Gastroesophageal sphincter (tissue), 4 donors: Measurements from ENCODE around the gene SPCS1. TPM values are rescaled to one million over a fixed set of nuclear protein-coding genes. Genes with fewer than 3 reads are reported as not detected.

ENCODE experiments used
- ATAC-seq: fragments of 150-250 bp; one replicate; pipeline ENCODE4 v1.9.1; 2016; ENCODE audit warnings: mild to moderate bottlenecking, moderate library complexity
- H3K27ac ChIP-seq, 4 donors: fragments of 200-600 bp; sonication (generic) in 3 of 4; 1 replicate in 3 of 4; 2 replicates in 1 of 4; pipeline ENCODE4 v1.5.1; 2016 to 2019
- H3K27me3 ChIP-seq: fragments of 200-600 bp; sonication (generic); one replicate; pipeline ENCODE4 v1.5.1; 2019
- H3K36me3 ChIP-seq, 2 donors: fragments of 200-600 bp; sonication (generic); one replicate each; pipeline ENCODE4 v1.5.1; 2019; ENCODE audit warnings: control low read depth in 1 of 2
- H3K4me1 ChIP-seq, 3 donors: fragments of 200-600 bp; sonication (generic); 1 replicate in 2 of 3; 2 replicates in 1 of 3; pipeline ENCODE4 v1.5.1; 2016 to 2019; ENCODE audit warnings: control low read depth in 2 of 3
- H3K4me3 ChIP-seq, 2 donors: fragments of 200-600 bp; sonication (generic); one replicate each; pipeline ENCODE4 v1.5.1; 2019; ENCODE audit warnings: mild to moderate bottlenecking in 1 of 2, moderate library complexity in 1 of 2
- H3K9me3 ChIP-seq, 3 donors: fragments of 200-600 bp; sonication (generic); one replicate each; pipeline ENCODE4 v1.5.1; 2017 to 2019; ENCODE audit warnings: control low read depth in 2 of 3
- EP300 ChIP-seq: sonication (generic); formaldehyde crosslinking; IDR thresholded peaks from one replicate; pipeline ENCODE4 v1.6.1; 2017; ENCODE audit warnings: antibody characterized with exemption, mild to moderate bottlenecking
- POLR2A ChIP-seq, 2 donors: fragments of 450-650 bp; IDR thresholded peaks; one replicate each; pipeline ENCODE4 v1.6.1; 2017; ENCODE audit warnings: antibody characterized with exemption in 2 of 2, mild to moderate bottlenecking in 2 of 2, moderate library complexity in 1 of 2
- POLR2AphosphoS5 ChIP-seq: sonication (generic); formaldehyde crosslinking; IDR thresholded peaks from one replicate; pipeline ENCODE4 v1.6.1; 2017; ENCODE audit warnings: antibody characterized with exemption
- WGBS, 2 donors: methylation state at CpG; one replicate each; pipeline ENCODE4 v1.1.5; 2018; ENCODE audit warnings: low coverage in 1 of 2; 5-methylcytosine and 5-hydroxymethylcytosine counted together
- total RNA-seq, 4 donors: library from RNA; depleted of rRNA; stranded (reverse); fragments of >200 nt; gene quantifications; one replicate each; pipeline ENCODE4 v1.1.0, GENCODE V29; 2016
- TF ChIP-seq, protein P1 (sequence below), 4 experiments: fragments of 200-600 bp in 2 of 4; fragments of 450-650 bp in 2 of 4; sonication (generic) in 1 of 4; IDR thresholded peaks; one replicate each; pipeline ENCODE4 v1.5.1; 2017 to 2019; ENCODE audit warnings: antibody characterized with exemption in 4 of 4, mild to moderate bottlenecking in 2 of 4, moderate library complexity in 2 of 4

The SPCS1 gene
- total RNA-seq, 4 donors from 2014 or later: 66.5 to 159 (median 88.2) TPM

DNA sequence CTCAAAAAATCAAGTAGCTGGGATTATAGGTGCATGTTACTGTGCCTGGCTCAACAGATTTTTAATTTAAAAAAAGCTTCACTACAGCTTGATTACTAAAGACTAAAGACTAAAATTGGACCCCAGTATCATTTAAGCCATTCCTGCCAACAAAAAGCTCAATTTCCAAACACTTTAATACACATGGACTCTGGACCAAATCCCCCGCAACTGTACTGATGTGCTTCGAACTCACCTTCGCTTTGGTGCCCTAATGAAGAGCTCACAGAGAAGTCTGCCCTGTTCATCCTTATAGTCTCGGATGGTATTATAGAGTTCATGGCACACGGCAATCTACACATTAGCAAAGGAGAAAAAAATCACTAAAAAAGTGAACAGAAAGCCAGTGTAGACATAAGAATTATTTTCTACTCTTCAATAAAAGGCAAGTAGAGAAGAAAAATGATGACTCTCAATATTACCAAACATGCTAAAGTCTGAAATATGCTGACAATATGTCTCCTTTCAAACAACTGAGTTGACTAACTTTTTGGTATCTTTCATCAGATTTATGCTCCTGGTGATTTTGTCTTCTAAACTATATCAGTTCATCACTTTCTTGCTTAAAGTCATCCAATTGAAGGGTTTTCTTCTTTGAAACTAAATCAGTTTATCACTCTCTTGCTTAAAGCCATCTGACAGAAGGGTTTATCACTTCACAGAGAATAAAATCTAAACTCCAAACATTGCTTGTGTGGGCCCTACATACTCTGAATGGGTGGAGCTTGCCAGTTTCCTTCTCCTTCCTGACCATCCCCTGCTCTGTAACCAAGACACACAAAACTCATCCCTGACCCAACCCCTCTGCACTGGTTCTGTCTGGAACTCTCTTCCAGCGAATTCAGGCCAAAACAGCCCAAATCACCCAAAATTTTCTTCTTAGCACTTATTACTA lies 27.4 kb upstream of the SPCS1 start:
- H3K27ac ChIP-seq: no peak overlapping the region

DNA sequence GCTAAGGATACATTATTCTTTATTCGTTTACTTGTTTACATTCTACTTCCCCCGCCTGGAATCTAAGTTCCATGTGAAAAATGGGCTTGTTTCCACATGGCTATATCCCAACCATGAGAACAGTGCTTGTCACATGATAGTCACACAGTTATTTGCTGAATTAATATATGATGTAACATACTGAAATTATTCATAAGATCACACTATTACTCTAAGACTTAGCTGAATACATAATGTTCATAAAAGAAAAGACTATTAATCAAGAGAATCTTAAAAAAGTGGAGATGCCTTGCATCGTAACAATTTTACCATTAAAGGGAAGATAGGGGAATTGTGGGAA lies 26.7 kb upstream of the SPCS1 start:
- 82 to 84% methylated on average over 3 of the region's 3 CpGs for WGBS, 2 donors
- ATAC-seq: no peak
- peaks cover 0 to 63% of the 10 kb centered on the region in 2 donors for H3K36me3 ChIP-seq
- no peak overlapping the region for H3K4me3 ChIP-seq
- peaks cover 0 to 55% (median 4%) of the 10 kb centered on the region in 3 donors for H3K4me1 ChIP-seq
- no peaks in the 10 kb centered on the region for H3K27me3 ChIP-seq
- no peak overlapping the region for H3K27ac ChIP-seq
- no peak for TF ChIP-seq POLR2AphosphoS5
- TF ChIP-seq, protein P1, sequence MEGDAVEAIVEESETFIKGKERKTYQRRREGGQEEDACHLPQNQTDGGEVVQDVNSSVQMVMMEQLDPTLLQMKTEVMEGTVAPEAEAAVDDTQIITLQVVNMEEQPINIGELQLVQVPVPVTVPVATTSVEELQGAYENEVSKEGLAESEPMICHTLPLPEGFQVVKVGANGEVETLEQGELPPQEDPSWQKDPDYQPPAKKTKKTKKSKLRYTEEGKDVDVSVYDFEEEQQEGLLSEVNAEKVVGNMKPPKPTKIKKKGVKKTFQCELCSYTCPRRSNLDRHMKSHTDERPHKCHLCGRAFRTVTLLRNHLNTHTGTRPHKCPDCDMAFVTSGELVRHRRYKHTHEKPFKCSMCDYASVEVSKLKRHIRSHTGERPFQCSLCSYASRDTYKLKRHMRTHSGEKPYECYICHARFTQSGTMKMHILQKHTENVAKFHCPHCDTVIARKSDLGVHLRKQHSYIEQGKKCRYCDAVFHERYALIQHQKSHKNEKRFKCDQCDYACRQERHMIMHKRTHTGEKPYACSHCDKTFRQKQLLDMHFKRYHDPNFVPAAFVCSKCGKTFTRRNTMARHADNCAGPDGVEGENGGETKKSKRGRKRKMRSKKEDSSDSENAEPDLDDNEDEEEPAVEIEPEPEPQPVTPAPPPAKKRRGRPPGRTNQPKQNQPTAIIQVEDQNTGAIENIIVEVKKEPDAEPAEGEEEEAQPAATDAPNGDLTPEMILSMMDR (IDR thresholded peaks at IDR 0.05): no peak
- TF ChIP-seq EP300: no peak
- no peak for TF ChIP-seq POLR2A (IDR thresholded peaks at IDR 0.05)
- H3K9me3 ChIP-seq: no peaks in the 10 kb centered on the region

More for the DNA sequence above, 27.4 kb upstream of the SPCS1 start:
- 95 to 100% methylated on average over 2 to 6 of the region's 6 CpGs for WGBS, 2 donors
- H3K9me3 ChIP-seq: no peaks in the 10 kb centered on the region
- H3K4me1 ChIP-seq: peaks cover 0 to 48% (median 0%) of the 10 kb centered on the region in 3 donors
- ATAC-seq: no peak
- H3K4me3 ChIP-seq: no peak overlapping the region
- TF ChIP-seq, protein P1 (IDR thresholded peaks at IDR 0.05): no peak
- TF ChIP-seq POLR2AphosphoS5 (no peak), EP300 (no peak), POLR2A (IDR thresholded peaks at IDR 0.05) (no peak)
- H3K36me3 ChIP-seq: peaks cover 0 to 69% of the 10 kb centered on the region in 2 donors
- no peaks in the 10 kb centered on the region for H3K27me3 ChIP-seq

DNA sequence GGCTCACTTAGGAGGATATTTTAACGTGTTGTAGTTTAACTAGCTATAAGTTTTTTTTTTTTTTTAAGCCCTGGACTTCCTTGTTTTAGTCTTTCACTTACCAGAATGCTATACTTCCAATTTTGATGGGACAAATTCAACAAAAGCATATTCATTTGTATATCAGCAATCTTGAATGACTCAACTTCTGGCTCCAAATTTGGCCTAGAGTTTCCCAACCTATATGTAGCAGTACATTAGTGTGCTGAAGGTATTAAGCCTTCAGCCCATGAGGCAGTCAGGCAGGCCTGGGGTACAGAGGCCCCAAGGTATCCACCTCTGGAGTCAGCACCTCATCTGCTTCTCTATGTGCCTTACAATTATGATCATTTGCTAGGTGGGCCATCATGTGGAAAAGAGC lies 26.1 kb upstream of the SPCS1 start:
- TF ChIP-seq, protein P1 (IDR thresholded peaks at IDR 0.05): no peak
- no peak for TF ChIP-seq POLR2A (IDR thresholded peaks at IDR 0.05)
- no peak for TF ChIP-seq EP300
- no peak for TF ChIP-seq POLR2AphosphoS5
- 56 to 60% methylated on average over 1 of the region's 1 CpG for WGBS, 2 donors
- peaks cover 5 to 61% (median 6%) of the 10 kb centered on the region in 3 donors for H3K4me1 ChIP-seq
- H3K4me3 ChIP-seq: no peak overlapping the region
- no peak overlapping the region for H3K27ac ChIP-seq
- no peaks in the 10 kb centered on the region for H3K9me3 ChIP-seq
- H3K27me3 ChIP-seq: no peaks in the 10 kb centered on the region
- H3K36me3 ChIP-seq: peaks cover 0 to 57% of the 10 kb centered on the region in 2 donors
- no peak for ATAC-seq

DNA sequence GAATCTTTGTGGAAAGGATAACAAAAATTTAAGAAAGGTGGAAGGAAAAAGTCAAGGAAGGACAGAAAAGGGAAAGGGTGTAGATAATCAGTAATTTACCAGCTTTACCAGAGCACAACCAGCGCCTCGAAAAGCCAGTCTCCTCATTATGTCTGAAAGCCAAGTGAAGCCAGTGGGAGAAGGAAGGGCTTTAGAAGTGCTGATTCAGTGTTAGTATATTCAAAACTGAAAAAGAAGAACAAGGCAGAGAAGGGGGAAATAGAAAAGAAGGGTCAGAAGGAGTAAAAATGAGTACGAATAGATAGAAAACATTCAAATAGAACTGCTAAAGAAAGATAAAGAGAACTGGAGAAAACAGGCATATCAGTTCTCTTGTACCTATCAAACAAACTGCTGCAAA lies 24.3 kb upstream of the SPCS1 start:
- no peak for TF ChIP-seq POLR2A (IDR thresholded peaks at IDR 0.05)
- no peak for TF ChIP-seq POLR2AphosphoS5
- TF ChIP-seq EP300: no peak
- TF ChIP-seq, protein P1 (IDR thresholded peaks at IDR 0.05): no peak
- H3K4me3 ChIP-seq: no peak overlapping the region
- WGBS, 2 donors: 56 to 70% methylated on average over 3 of the region's 3 CpGs
- peak overlapping the region in 2 of 4 donors; percentile 39 to 50 for H3K27ac ChIP-seq
- H3K4me1 ChIP-seq: peaks cover 5 to 67% (median 9%) of the 10 kb centered on the region in 3 donors
- no peaks in the 10 kb centered on the region for H3K9me3 ChIP-seq
- H3K27me3 ChIP-seq: no peaks in the 10 kb centered on the region
- ATAC-seq: no peak
- peaks cover 0 to 41% of the 10 kb centered on the region in 2 donors for H3K36me3 ChIP-seq

DNA sequence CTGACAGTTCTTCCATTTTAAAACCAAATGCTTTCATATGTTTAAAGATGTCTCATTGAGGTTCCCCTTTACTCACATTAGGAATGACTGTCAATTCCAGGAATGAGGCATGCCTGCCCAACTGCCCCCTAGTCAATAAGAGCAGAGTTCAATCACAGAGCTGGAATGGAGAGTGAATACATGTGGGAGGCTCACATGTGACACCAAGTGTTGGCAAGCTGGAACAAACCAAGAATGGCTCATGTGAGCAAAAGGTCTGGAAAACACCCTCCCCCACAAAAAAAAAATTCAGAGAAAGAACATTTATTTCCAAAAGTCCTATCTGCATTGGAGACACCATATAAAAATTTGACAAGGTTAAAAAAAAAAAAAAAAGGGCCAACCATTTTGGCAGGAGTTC lies 23.9 kb upstream of the SPCS1 start:
- no peaks in the 10 kb centered on the region for H3K27me3 ChIP-seq
- H3K4me1 ChIP-seq: peaks cover 5 to 71% (median 12%) of the 10 kb centered on the region in 3 donors
- ATAC-seq: no peak
- H3K4me3 ChIP-seq: no peak overlapping the region
- no peaks in the 10 kb centered on the region for H3K9me3 ChIP-seq
- peak overlapping the region in 2 of 4 donors; percentile 39 to 50 for H3K27ac ChIP-seq
- peaks cover 0 to 38% of the 10 kb centered on the region in 2 donors for H3K36me3 ChIP-seq
- TF ChIP-seq POLR2AphosphoS5: peak; percentile 15
- no peak for TF ChIP-seq EP300
